HG03469 (cell line): ENCODE measurements around the gene GALNT2.
A peak's percentile ranks its signal among the peaks of the same experiment; 100 is the strongest.

Experiments used
- ATAC-seq: cut with Tn5 transposase; IDR thresholded peaks from one replicate; pipeline ENCODE4 v1.9.1; 2021; ENCODE audit warnings: mild to moderate bottlenecking, moderate library complexity, moderate number of reproducible peaks; ENCODE audit not compliant: unreplicated experiment

The GALNT2 gene

GRCh38 chr1:230267338-230268065 lies 200.5 kb downstream of the GALNT2 start:
- no peak for ATAC-seq

GRCh38 chr1:230268371-230269170 lies 201.5 kb downstream of the GALNT2 start:
- no peak for ATAC-seq

GRCh38 chr1:230270185-230270558 lies 203.1 kb downstream of the GALNT2 start:
- ATAC-seq, result no peak

- ATAC-seq, result peak; percentile 60
These were observed 203.7 kb downstream of the GALNT2 start for GRCh38 chr1:230270559-230271281.

GRCh38 chr1:230271300-230272035 lies 204.4 kb downstream of the GALNT2 start:
- ATAC-seq, result no peak

- ATAC-seq, result no peak
These were observed 205.5 kb downstream of the GALNT2 start for GRCh38 chr1:230272557-230272956.

GRCh38 chr1:230273141-230273710 lies 206.2 kb downstream of the GALNT2 start:
- ATAC-seq, result no peak

GRCh38 chr1:230274254-230274653 lies 207.2 kb downstream of the GALNT2 start:
- ATAC-seq, result no peak

- ATAC-seq, result no peak
These were observed 209.4 kb downstream of the GALNT2 start for GRCh38 chr1:230276401-230276800.

GRCh38 chr1:230277201-230278025 lies 210.4 kb downstream of the GALNT2 start:
- no peak for ATAC-seq

- ATAC-seq, result no peak
These were observed 211.3 kb downstream of the GALNT2 start for GRCh38 chr1:230278376-230278775.

- ATAC-seq, result no peak
These were observed 212.0 kb downstream of the GALNT2 start for GRCh38 chr1:230278871-230279582.

GRCh38 chr1:230279583-230279945 lies 212.5 kb downstream of the GALNT2 start:
- ATAC-seq, result no peak

- ATAC-seq, result no peak
These were observed 213.2 kb downstream of the GALNT2 start for GRCh38 chr1:230280054-230280795.

GRCh38 chr1:230280906-230281413 lies 213.9 kb downstream of the GALNT2 start:
- ATAC-seq, result no peak

- ATAC-seq, result no peak
These were observed 214.5 kb downstream of the GALNT2 start for GRCh38 chr1:230281556-230281955.

- ATAC-seq, result no peak
These were observed 215.1 kb downstream of the GALNT2 start for GRCh38 chr1:230282157-230282556.

GRCh38 chr1:230283678-230284077 lies 216.6 kb downstream of the GALNT2 start:
- ATAC-seq, result no peak
